A549 (cell line): ENCODE data around the gene ATP9A. TPM values are rescaled to one million over a fixed set of nuclear protein-coding genes. Genes with fewer than 3 reads are reported as not detected.
A peak's percentile ranks its signal among the peaks of the same experiment; 100 is the strongest.

Source experiments
- ATAC-seq, 2 experiments: fragments of 200-7000 bp in 1 of 2; fragments of >200 bp in 1 of 2; cut with Nextera tagmentation in 1 of 2; cut with Tn5 transposase in 1 of 2; 3 replicates each; pipeline versions ENCODE4 v1.8.0 to v1.9.1; 2018 to 2020; ENCODE audit warnings: mild to moderate bottlenecking in 1 of 2, moderate library complexity in 1 of 2
- CTCF ChIA-PET: fragments of 300-600 bp; sonication (Branson Sonifier 250); formaldehyde crosslinking; extraction: SDS; loops from one replicate; lab custom pipeline; 2021; ENCODE audit warnings: antibody characterized with exemption, inconsistent platforms; lab: Yijun Ruan, JAX
- POLR2A ChIA-PET: fragments of 350-600 bp; formaldehyde crosslinking; extraction: SDS; loops from one replicate; lab custom pipeline; 2021; ENCODE audit warnings: antibody characterized with exemption, inconsistent platforms; lab: Yijun Ruan, JAX
- DNase-seq, 2 experiments: peaks; one replicate each; pipeline versions ENCODE4 v3.0.0 to v3.0.0-alpha.2; 2011 to 2016; ENCODE audit warnings: low read depth in 1 of 2, low spot score in 1 of 2
- FAIRE-seq: peaks from 2 replicates; lab custom pipeline; 2011; peaks lifted over from hg19 to GRCh38; lab: Jason Lieb, UNC
- H3K27ac ChIP-seq, 2 experiments: fragments of >200 bp; sonication (Bioruptor Twin); formaldehyde crosslinking; 3 replicates each; pipeline ENCODE4 v1.5.1; 2016 to 2017
- H3K4me1 ChIP-seq: fragments of >200 bp; sonication (Bioruptor Twin); formaldehyde crosslinking; 3 replicates; pipeline ENCODE4 v1.6.1; 2016
- H3K4me2 ChIP-seq: fragments of >200 bp; sonication (Bioruptor Twin); formaldehyde crosslinking; 3 replicates; pipeline ENCODE4 v1.6.1; 2016
- H3K4me3 ChIP-seq: fragments of >200 bp; sonication (Bioruptor Twin); formaldehyde crosslinking; 3 replicates; pipeline ENCODE4 v1.5.1; 2016
- H3K9me3 ChIP-seq: fragments of >200 bp; sonication (Bioruptor Twin); formaldehyde crosslinking; 3 replicates; pipeline ENCODE4 v1.6.1; 2016
- EP300 ChIP-seq, 2 experiments: fragments of >200 bp; sonication (Bioruptor Twin); formaldehyde crosslinking; IDR thresholded peaks; 2 replicates in 1 of 2; 3 replicates in 1 of 2; pipeline ENCODE4 v1.6.1; 2016 to 2017
- GATA3 ChIP-seq: IDR thresholded peaks from 2 replicates; pipeline ENCODE4 v1.6.1; 2012; ENCODE audit warnings: borderline replicate concordance
- POLR2AphosphoS2 ChIP-seq: conservative IDR thresholded peaks from 2 replicates; pipeline ENCODE4 v1.6.1; 2012; ENCODE audit warnings: low read length, improper control_type of control experiment, inconsistent platforms
- RAD21 ChIP-seq, 2 experiments: fragments of >200 bp in 1 of 2; sonication (Bioruptor Twin) in 1 of 2; formaldehyde crosslinking in 1 of 2; IDR thresholded peaks in 1 of 2; conservative IDR thresholded peaks in 1 of 2; 2 replicates in 1 of 2; 3 replicates in 1 of 2; pipeline ENCODE4 v1.6.1; 2012 to 2018; ENCODE audit warnings: inconsistent platforms in 1 of 2
- SMC3 ChIP-seq: fragments of >200 bp; sonication (Bioruptor Twin); formaldehyde crosslinking; IDR thresholded peaks from 3 replicates; pipeline ENCODE4 v1.6.1; 2018; ENCODE audit warnings: inconsistent platforms
- WGBS: methylation state at CpG from one replicate; pipeline ENCODE4 v1.1.6; 2017; ENCODE audit errors: missing lambda C conversion rate; 5-methylcytosine and 5-hydroxymethylcytosine counted together
- polyA plus RNA-seq, 4 experiments: library from polyadenylated mRNA; depleted of rRNA in 3 of 4; stranded (reverse); fragments of >200 nt; fragmentation: RNase III in 1 of 4; extraction: RNeasy Plus Mini Kit Qiagen cat#74134 plus additional on column Dnase treatment in 1 of 4; gene quantifications; 2 replicates in 3 of 4; 3 replicates in 1 of 4; pipeline ENCODE4 v1.2.3, GENCODE V29; 2011 to 2017
- TF ChIP-seq, protein P1 (sequence below): fragments of >200 bp; sonication (Bioruptor Twin); formaldehyde crosslinking; IDR thresholded peaks from 3 replicates; pipeline ENCODE4 v1.5.1; 2016
- TF ChIP-seq, protein P2 (sequence below): fragments of 250-450 bp; sonication (Bioruptor Pico); IDR thresholded peaks from 2 replicates; pipeline ENCODE4 v1.5.0; 2021; ENCODE audit warnings: mild to moderate bottlenecking, moderate library complexity, borderline replicate concordance
- TF ChIP-seq, protein P3 (sequence below): IDR thresholded peaks from 2 replicates; pipeline ENCODE4 v1.6.1; 2012
- TF ChIP-seq, protein P4 (sequence below): IDR thresholded peaks from 2 replicates; pipeline ENCODE4 v1.6.1; 2012; ENCODE audit warnings: low read depth, borderline replicate concordance
- TF ChIP-seq, protein P5 (sequence below): fragments of >200 bp; sonication (Bioruptor Twin); formaldehyde crosslinking; IDR thresholded peaks from 3 replicates; pipeline ENCODE4 v1.6.1; 2016

The ATP9A gene
- polyA plus RNA-seq, 2 of the 4 experiments (the other 2 are of a cell fraction) = 9.9 to 23.6 TPM

DNA sequence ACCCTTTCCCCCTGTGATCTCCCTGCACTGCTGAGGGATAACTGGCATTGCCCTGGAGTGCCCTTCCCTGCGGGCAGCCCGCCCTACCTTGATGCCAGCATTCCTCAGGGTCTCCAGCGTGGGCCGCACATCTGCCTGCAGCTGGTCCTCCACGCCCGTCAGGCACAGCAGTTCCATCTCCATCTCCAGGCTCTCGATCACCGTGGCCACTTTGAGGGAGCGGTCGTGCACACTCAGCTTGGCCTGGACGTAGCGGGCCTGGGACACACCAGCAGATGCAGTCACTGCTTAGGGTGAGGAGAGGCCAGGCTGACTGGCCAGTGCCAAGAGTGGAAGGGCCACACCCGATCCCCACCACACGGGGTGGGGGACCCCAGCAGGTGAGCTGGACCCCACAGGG lies 143.1 kb downstream of the ATP9A start:
- POLR2A ChIA-PET = no interaction called here

DNA sequence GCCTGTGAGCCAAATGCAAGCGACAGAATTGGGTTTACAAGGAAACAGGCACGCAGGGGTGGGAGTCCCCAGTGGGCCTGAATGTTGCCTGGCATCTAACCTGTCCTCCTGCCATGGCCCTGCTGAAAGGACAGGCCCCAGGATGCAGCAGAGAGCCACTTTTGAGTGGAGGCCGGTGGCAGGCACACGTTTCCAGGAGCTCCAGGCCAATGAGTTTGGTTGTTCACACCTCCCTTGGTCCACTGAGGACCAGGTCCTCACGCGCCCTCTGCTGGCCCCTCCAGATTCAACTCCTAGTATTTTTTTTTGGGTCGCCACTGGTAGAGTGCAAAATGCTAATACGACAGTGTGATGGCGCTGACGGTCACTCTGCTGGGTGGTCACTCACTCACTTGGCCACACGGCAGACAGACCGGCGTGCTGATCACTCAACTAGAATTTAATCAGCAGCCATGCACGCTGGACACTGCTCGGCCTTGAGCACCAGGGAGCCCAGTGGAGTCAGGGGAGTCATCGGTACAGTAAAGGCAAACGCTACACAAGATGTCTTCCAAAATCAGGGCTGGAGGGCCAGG lies 143.9 kb downstream of the ATP9A start:
- H3K27ac ChIP-seq = peak overlapping the region in 1 of 2 experiments; percentile 58; a peak in 4 of 6 replicates
- TF ChIP-seq RAD21 (conservative IDR thresholded peaks at IDR 0.05 in 1 of 2, IDR thresholded peaks at IDR 0.05 in 1 of 2) (peak; percentile 68 to 79), SMC3 (peak; percentile 84)
- TF ChIP-seq, protein P1, sequence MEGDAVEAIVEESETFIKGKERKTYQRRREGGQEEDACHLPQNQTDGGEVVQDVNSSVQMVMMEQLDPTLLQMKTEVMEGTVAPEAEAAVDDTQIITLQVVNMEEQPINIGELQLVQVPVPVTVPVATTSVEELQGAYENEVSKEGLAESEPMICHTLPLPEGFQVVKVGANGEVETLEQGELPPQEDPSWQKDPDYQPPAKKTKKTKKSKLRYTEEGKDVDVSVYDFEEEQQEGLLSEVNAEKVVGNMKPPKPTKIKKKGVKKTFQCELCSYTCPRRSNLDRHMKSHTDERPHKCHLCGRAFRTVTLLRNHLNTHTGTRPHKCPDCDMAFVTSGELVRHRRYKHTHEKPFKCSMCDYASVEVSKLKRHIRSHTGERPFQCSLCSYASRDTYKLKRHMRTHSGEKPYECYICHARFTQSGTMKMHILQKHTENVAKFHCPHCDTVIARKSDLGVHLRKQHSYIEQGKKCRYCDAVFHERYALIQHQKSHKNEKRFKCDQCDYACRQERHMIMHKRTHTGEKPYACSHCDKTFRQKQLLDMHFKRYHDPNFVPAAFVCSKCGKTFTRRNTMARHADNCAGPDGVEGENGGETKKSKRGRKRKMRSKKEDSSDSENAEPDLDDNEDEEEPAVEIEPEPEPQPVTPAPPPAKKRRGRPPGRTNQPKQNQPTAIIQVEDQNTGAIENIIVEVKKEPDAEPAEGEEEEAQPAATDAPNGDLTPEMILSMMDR = peak; percentile 78
- TF ChIP-seq, protein P2, sequence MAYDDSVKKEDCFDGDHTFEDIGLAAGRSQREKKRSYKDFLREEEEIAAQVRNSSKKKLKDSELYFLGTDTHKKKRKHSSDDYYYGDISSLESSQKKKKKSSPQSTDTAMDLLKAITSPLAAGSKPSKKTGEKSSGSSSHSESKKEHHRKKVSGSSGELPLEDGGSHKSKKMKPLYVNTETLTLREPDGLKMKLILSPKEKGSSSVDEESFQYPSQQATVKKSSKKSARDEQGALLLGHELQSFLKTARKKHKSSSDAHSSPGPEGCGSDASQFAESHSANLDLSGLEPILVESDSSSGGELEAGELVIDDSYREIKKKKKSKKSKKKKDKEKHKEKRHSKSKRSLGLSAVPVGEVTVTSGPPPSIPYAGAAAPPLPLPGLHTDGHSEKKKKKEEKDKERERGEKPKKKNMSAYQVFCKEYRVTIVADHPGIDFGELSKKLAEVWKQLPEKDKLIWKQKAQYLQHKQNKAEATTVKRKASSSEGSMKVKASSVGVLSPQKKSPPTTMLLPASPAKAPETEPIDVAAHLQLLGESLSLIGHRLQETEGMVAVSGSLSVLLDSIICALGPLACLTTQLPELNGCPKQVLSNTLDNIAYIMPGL = no peak
- TF ChIP-seq, protein P3, sequence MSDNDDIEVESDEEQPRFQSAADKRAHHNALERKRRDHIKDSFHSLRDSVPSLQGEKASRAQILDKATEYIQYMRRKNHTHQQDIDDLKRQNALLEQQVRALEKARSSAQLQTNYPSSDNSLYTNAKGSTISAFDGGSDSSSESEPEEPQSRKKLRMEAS = peak; percentile 37; the same call in 1 of the 2 replicates
- ChIA-PET POLR2A (no interaction called here), CTCF (interaction anchor here (0.6 to 8.2 kb wide), 35 partner anchors 10 to 799 kb away, joined by 3 to 45 read pairs (median 4); no protein-coding TSS in a partner anchor)
- ATAC-seq = peak; percentile 76 to 92; a peak in 5 of 6 replicates
- no peak for FAIRE-seq
- 37% methylated on average over 17 of the region's 17 CpGs for WGBS
- no peak overlapping the region for H3K4me2 ChIP-seq
- H3K9me3 ChIP-seq = no peaks in the 10 kb centered on the region
- H3K4me3 ChIP-seq = no peak overlapping the region
- peak; percentile 75 for DNase-seq
- H3K4me1 ChIP-seq = no peaks in the 10 kb centered on the region

More for the DNA sequence above, 143.1 kb downstream of the ATP9A start:
- TF ChIP-seq, protein P4, sequence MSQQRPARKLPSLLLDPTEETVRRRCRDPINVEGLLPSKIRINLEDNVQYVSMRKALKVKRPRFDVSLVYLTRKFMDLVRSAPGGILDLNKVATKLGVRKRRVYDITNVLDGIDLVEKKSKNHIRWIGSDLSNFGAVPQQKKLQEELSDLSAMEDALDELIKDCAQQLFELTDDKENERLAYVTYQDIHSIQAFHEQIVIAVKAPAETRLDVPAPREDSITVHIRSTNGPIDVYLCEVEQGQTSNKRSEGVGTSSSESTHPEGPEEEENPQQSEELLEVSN = no peak
- H3K4me2 ChIP-seq = no peak overlapping the region
- no peaks in the 10 kb centered on the region for H3K9me3 ChIP-seq
- CTCF ChIA-PET = interaction anchor here (0.7 to 8.2 kb wide), 16 partner anchors 11 to 644 kb away, joined by 3 to 45 read pairs (median 6); no protein-coding TSS in a partner anchor
- WGBS = 86% methylated on average over 13 of the region's 14 CpGs
- H3K4me1 ChIP-seq = no peaks in the 10 kb centered on the region; the same call in 2 of the 3 replicates
- ATAC-seq (no peak), DNase-seq (no peak), FAIRE-seq (no peak)
- 0 out of 6 replicates have a peak overlapping the region, but pooled peaks of 1 of the 2 experiments have one; percentile 7 for H3K27ac ChIP-seq
- H3K4me3 ChIP-seq = no peak overlapping the region

DNA sequence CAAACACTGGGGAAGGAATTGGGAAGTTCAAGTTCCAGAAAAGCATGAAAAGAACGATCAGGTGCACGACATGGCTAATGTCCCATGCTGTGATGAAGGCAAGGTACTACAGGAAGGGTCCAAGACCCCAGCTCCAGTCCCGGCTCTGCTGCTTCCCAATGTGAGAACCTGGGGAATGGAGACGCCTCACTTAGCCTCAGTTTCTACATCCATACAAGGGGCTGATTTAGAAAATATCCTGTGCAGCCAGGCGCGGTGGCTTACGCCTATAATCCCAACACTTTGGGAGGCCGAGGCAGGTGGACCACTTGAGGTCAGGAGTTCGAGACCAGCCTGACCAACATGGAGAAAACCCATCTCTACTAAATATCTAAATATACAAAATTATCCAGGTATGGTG lies 144.9 kb downstream of the ATP9A start:
- ChIA-PET CTCF (interaction anchor here (0.6 to 8.2 kb wide), 15 partner anchors 9 to 832 kb away, joined by 3 to 45 read pairs (median 6); no protein-coding TSS in a partner anchor), POLR2A (no interaction called here)
- no peak for ATAC-seq
- no peak overlapping the region for H3K4me3 ChIP-seq
- H3K27ac ChIP-seq = no peak overlapping the region
- H3K4me2 ChIP-seq = no peak overlapping the region
- FAIRE-seq = no peak
- TF ChIP-seq, protein P5, sequence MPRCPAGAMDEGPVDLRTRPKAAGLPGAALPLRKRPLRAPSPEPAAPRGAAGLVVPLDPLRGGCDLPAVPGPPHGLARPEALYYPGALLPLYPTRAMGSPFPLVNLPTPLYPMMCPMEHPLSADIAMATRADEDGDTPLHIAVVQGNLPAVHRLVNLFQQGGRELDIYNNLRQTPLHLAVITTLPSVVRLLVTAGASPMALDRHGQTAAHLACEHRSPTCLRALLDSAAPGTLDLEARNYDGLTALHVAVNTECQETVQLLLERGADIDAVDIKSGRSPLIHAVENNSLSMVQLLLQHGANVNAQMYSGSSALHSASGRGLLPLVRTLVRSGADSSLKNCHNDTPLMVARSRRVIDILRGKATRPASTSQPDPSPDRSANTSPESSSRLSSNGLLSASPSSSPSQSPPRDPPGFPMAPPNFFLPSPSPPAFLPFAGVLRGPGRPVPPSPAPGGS = no peak
- no peak for TF ChIP-seq POLR2AphosphoS2
- no peak for TF ChIP-seq EP300 (IDR thresholded peaks at IDR 0.05)
- TF ChIP-seq GATA3 = no peak
- H3K4me1 ChIP-seq = no peaks in the 10 kb centered on the region
- WGBS = 95% methylated on average over 9 of the region's 9 CpGs
- no peaks in the 10 kb centered on the region for H3K9me3 ChIP-seq
- DNase-seq = no peak
